ENCODE measurements around the gene DHDH. TPM values are rescaled to one million over a fixed set of nuclear protein-coding genes. Genes with fewer than 3 reads are reported as not detected.
A peak's percentile ranks its signal among the peaks of the same experiment; 100 is the strongest.

DHDH gene
- polyA plus RNA-seq, 4 donors, result 1.6 to 8.0 (median 6.5) TPM

DNA sequence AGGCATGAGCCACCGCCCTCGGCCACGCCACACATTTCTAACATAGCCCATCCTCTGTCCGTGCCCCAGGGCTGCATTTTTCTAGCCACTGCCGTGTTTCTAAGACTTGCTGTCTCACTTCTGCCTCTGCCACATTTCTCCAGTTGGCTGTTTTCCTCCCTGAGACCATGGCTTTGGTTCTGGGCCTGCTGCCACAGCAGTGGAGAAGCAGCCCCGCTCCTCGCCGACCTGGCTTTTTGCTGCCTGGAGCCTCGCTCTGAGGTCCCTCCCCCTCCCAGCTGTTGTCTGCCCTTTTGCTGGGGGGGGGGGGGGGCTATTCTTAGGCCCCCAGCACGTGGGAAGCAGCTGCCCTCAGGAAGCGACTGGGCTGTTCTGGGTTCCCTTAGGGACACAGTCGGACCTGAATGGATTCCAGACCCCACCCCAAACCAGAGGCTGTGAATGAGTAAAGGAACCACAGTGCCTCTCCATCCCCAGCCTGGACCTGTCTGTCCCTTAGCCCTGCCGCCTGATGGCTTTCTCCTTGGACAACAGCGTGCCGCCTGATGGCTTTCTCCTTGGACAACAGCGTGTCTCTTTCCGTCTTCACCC lies 56.3 kb downstream of the DHDH start:
- DNase-seq (ENCODE audit: low read depth in 4 of 4, low spot score in 3 of 4), result no peak

DNA sequence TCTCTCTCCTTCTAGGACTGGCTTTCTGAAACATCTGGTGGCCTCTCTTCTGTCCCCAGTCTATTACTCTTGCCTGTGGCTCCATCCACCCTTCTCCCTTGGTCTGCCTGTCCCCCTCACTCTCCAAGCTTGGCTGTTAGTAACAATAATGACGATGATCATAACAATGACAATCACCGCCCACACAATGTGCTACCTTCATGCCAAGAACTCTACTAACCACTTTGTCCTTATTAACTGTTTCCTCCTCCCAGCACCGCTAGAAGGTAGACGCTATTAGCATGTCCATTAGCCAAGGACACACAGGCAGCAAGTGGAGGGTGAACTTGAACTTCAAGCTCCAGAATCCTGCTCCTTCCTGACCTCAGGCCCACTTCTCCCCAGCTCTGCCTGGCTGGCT lies 56.9 kb downstream of the DHDH start:
- DNase-seq (ENCODE audit: low read depth in 4 of 4, low spot score in 3 of 4), result no peak

DNA sequence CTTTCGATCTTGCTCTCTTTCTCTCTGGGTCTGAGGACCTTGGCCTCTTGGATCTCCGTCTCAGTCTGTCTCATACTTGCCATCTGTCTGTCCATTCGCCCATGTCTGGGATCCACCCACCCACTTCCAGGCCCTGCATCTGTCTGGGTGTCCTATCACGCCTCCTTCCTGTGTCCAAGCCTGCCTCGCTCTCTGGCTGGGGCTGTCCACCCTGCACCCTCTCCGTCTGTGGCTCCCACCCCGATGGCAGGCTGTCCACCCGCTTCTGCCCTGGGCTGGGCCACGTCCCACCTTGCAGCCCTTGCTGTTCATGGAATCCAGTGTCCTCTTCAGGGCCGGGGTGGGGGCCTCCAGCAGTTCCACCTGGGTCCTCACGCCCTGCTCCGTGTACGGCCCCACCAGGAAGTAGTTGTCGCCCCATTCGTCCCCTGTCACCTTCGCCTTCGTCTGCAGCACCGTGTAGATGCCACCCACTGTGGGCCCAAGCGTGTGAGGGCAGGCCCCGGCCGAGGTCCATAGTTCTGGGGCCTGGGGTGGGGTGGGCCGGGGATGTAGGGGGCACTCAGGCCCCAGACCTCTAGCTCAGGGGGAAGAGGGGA lies 57.6 kb downstream of the DHDH start:
- no peak for DNase-seq (ENCODE audit: low read depth in 4 of 4, low spot score in 3 of 4)

DNA sequence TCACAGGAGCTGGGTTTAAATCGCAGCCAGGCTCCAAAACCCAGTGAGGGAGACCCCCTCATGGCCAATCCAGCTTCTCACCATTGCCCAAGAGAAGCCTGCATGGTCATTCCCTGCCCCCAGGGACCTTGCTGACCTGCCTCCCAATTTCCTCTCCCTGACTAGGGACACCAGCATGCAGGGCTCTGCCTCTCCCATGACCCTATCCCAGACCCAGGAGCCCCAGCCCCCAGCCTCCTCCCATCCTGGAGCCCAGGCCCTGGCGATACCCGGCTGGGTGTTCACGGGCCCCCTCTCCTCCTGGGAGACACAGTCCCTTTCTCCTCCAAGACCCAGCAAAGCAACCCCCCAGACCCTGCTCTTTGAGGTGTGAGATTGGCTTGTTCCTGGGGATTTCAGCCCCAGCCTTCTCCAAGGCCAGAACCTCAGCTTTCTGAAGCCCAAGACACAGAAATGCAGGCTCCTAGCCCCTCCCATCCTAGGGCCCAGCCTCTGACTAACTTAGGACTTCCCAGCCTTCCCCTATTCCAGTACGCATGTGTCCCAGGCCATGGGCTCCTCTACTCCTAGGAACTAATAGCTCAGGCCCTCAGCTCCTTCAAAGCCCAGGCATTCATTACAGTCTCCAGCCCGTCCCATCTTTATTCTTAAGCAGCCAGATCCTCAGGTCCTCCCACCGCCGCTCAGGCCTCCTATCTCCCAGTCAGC lies 58.5 kb downstream of the DHDH start:
- DNase-seq (ENCODE audit: low read depth in 4 of 4, low spot score in 3 of 4), result peak in 2 of 4 donors; percentile 31 to 53

DNA sequence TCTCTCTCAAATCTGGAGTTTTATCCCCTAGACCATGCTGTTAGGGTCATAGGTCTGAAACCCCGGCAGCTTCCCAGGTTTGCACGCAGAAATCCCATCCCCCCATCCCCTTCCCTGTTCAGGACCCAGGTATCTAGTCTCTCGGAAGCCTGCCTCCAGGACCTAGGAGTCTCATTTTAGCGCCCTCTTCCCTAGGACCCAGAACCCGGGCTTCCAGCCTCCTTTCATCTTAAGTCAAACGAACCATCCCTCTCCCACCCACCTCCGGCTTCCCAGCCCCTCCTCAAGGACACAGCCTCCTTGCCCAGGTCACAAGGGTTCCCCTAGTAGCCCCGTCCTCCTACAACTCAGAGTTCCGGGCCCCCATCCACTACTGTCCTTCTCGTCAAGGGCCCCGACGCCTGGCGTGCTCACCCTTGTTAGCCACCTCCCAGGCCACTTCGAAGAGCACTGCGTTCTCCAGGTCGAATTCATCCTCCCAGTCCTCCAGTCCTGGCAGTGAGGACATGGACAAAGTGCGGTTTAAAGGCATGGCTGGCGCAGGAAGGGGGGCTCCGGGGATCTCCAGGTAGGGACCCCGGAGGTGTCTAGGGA lies 59.2 kb downstream of the DHDH start:
- DNase-seq (ENCODE audit: low read depth in 4 of 4, low spot score in 3 of 4), result no peak

DNA sequence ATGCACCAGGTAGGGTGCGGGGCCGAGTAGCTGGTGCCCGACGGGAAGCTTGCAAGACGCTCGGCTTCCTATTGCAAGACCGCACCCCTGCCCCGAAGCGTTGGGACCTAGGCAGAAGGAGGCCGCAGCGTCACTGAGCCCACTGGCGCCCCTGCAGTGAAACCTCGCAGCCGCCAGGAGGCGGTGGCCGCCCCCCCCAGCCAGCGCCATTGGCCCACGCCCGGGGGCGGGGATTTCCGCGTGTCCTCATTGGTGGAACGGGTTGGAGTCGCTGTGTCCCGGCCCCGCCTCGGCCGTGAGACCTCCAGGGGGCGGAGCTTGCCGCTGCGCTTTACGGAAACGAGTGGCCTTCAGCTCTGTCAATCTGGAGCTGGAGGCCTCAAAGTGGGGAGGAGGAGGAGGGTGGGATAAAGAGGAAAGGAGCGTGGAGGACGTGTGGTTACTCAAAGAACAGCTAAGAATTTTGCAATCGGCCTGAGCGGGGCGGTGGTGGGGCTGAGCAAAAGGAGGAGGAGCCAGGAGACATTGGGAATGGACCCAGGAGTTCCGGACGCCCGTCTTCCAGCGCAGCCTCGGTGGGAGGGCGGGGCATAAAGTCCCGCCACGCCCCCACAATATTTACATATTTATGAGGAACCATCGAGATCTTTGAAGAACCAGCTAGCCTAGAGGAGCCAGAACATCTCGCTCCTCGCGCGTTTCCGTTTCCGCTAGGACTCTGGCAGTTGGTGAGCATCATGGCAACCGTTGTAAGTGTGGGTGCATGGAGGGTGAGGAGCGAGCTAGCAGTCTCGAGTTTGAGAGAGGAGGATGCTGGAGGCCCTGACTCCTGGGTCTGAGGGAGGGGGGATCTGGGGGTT lies 59.9 kb downstream of the DHDH start, which contains the start of the genes GYS1 and RUVBL2:
Gene GYS1 (minus strand): TSS at position 135 of the 860 bp plus-strand sequence. CDS start 197 bp downstream, outside the sequence.
Gene RUVBL2 (plus strand): TSS at position 713 of the 860 bp plus-strand sequence. CDS start 25 bp downstream, at position 738.
- DNase-seq (ENCODE audit: low read depth in 4 of 4, low spot score in 3 of 4), result peak; percentile 98 to 99 (median 99)

DNA sequence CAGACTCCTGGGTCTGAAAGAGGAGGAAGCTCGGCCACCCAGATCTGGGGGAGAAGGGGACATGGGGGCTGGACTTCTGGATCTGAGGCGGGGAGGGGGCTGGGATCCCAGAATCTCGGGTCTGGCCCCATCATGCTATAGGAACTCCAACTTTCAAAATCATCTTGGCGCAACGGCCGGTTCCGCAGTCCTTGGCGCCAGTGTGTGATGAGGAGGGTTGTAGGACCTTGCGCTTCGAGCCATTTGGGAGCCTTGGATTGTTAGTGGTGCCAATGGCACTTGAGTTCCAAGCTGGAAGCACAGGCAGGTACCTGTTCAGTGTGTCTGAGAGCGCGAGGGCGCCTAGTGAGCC lies 60.5 kb downstream of the DHDH start:
- DNase-seq (ENCODE audit: low read depth in 4 of 4, low spot score in 3 of 4), result no peak

Other genes with a start within 250 kb of the DHDH start
- 1 to 10 TPM; 1.3 to 4.5 (median 2.5) TPM for gene FUT2, start 237.7 kb upstream of the DHDH start, polyA plus RNA-seq (ENCODE audit: insufficient read length in 4 of 4)
- gene MAMSTR, start 214.0 kb upstream of the DHDH start, polyA plus RNA-seq (ENCODE audit: insufficient read length in 4 of 4), result 10 to 100 TPM in 1 of 4 donors, 1 to 10 TPM in 3; 4.5 to 13.3 (median 8.5) TPM
- 10 to 100 TPM; 11.5 to 17.3 (median 13.1) TPM for gene RASIP1, start 193.1 kb upstream of the DHDH start, polyA plus RNA-seq (ENCODE audit: insufficient read length in 4 of 4)
- gene IZUMO1, start 186.8 kb upstream of the DHDH start, polyA plus RNA-seq (ENCODE audit: insufficient read length in 4 of 4), result under 1 TPM; 0.08 to 0.53 (median 0.37) TPM
- 1 to 10 TPM in 3 of 4 donors, under 1 TPM in 1; 0.67 to 3.5 (median 3.2) TPM for gene FUT1, start 181.1 kb upstream of the DHDH start, polyA plus RNA-seq (ENCODE audit: insufficient read length in 4 of 4)
- gene FGF21, start 178.2 kb upstream of the DHDH start, polyA plus RNA-seq (ENCODE audit: insufficient read length in 4 of 4), result not detected
- gene BCAT2, start 122.7 kb upstream of the DHDH start, polyA plus RNA-seq (ENCODE audit: insufficient read length in 4 of 4), result 10 to 100 TPM; 19.5 to 58.6 (median 32.0) TPM
- gene HSD17B14, start 97.2 kb upstream of the DHDH start, polyA plus RNA-seq (ENCODE audit: insufficient read length in 4 of 4), result 10 to 100 TPM in 3 of 4 donors, 1 to 10 TPM in 1; 8.3 to 38.2 (median 26.3) TPM
- gene PLEKHA4, start 65.1 kb upstream of the DHDH start, polyA plus RNA-seq (ENCODE audit: insufficient read length in 4 of 4), result 10 to 100 TPM; 19.8 to 60.5 (median 27.7) TPM
- 100 to 1,000 TPM in 1 of 4 donors, 10 to 100 TPM in 3; 30.6 to 343 (median 32.6) TPM for gene PPP1R15A, start 61.3 kb upstream of the DHDH start, polyA plus RNA-seq (ENCODE audit: insufficient read length in 4 of 4)
- gene TULP2, start 35.0 kb upstream of the DHDH start, polyA plus RNA-seq (ENCODE audit: insufficient read length in 4 of 4), result 1 to 10 TPM in 3 of 4 donors, under 1 TPM in 1; 0.60 to 1.5 (median 1.3) TPM
- gene NUCB1, start 33.4 kb upstream of the DHDH start, polyA plus RNA-seq (ENCODE audit: insufficient read length in 4 of 4), result 100 to 1,000 TPM; 223 to 314 (median 261) TPM
- 10 to 100 TPM; 49.6 to 83.8 (median 71.4) TPM for gene BAX, start 21.2 kb downstream of the DHDH start, polyA plus RNA-seq (ENCODE audit: insufficient read length in 4 of 4)
- gene FTL, start 31.6 kb downstream of the DHDH start, polyA plus RNA-seq (ENCODE audit: insufficient read length in 4 of 4), result 1,000 to 10,000 TPM; 1,558 to 2,525 (median 2,184) TPM
- gene GYS1, start 59.6 kb downstream of the DHDH start, polyA plus RNA-seq (ENCODE audit: insufficient read length in 4 of 4), result 10 to 100 TPM; 24.0 to 50.7 (median 39.6) TPM
- 10 to 100 TPM; 51.0 to 91.7 (median 79.3) TPM for gene RUVBL2, start 60.2 kb downstream of the DHDH start, polyA plus RNA-seq (ENCODE audit: insufficient read length in 4 of 4)
- under 1 TPM in 1 of 4 donors, not detected in 3; 0.47 TPM for gene LHB, start 83.4 kb downstream of the DHDH start, polyA plus RNA-seq (ENCODE audit: insufficient read length in 4 of 4)
- gene CGB3, start 90.6 kb downstream of the DHDH start, polyA plus RNA-seq (ENCODE audit: insufficient read length in 4 of 4), result under 1 TPM in 1 of 4 donors, not detected in 3; 0.26 TPM
- gene CGB2, start 98.2 kb downstream of the DHDH start, polyA plus RNA-seq (ENCODE audit: insufficient read length in 4 of 4), result under 1 TPM in 1 of 4 donors, not detected in 3; 0.35 TPM
- gene CGB1, start 103.2 kb downstream of the DHDH start, polyA plus RNA-seq (ENCODE audit: insufficient read length in 4 of 4), result not detected
- under 1 TPM in 1 of 4 donors, not detected in 3; 0.18 TPM for gene CGB5, start 110.1 kb downstream of the DHDH start, polyA plus RNA-seq (ENCODE audit: insufficient read length in 4 of 4)
- under 1 TPM in 2 of 4 donors, not detected in 2; 0.18 to 0.22 TPM for gene CGB8, start 115.4 kb downstream of the DHDH start, polyA plus RNA-seq (ENCODE audit: insufficient read length in 4 of 4)
- 1 to 10 TPM in 3 of 4 donors, under 1 TPM in 1; 0.69 to 1.7 (median 1.2) TPM for gene CGB7, start 124.0 kb downstream of the DHDH start, polyA plus RNA-seq (ENCODE audit: insufficient read length in 4 of 4)
- 1 to 10 TPM; 3.2 to 5.9 (median 4.7) TPM for gene NTF4, start 131.1 kb downstream of the DHDH start, polyA plus RNA-seq (ENCODE audit: insufficient read length in 4 of 4)
- under 1 TPM in 3 of 4 donors, not detected in 1; 0.04 to 0.11 (median 0.05) TPM for gene KCNA7, start 139.0 kb downstream of the DHDH start, polyA plus RNA-seq (ENCODE audit: insufficient read length in 4 of 4)
- gene SNRNP70, start 151.8 kb downstream of the DHDH start, polyA plus RNA-seq (ENCODE audit: insufficient read length in 4 of 4), result 100 to 1,000 TPM; 254 to 427 (median 319) TPM
- 10 to 100 TPM in 1 of 4 donors, 1 to 10 TPM in 3; 6.4 to 13.3 (median 6.8) TPM for gene LIN7B, start 180.7 kb downstream of the DHDH start, polyA plus RNA-seq (ENCODE audit: insufficient read length in 4 of 4)
- 1 to 10 TPM in 2 of 4 donors, under 1 TPM in 2; 0.31 to 1.0 (median 0.70) TPM for gene C19orf73, start 185.4 kb downstream of the DHDH start, polyA plus RNA-seq (ENCODE audit: insufficient read length in 4 of 4)
- 1 to 10 TPM; 5.0 to 8.3 (median 6.7) TPM for gene PPFIA3, start 185.8 kb downstream of the DHDH start, polyA plus RNA-seq (ENCODE audit: insufficient read length in 4 of 4)
- gene HRC, start 221.7 kb downstream of the DHDH start, polyA plus RNA-seq (ENCODE audit: insufficient read length in 4 of 4), result 10 to 100 TPM; 26.7 to 41.9 (median 30.3) TPM
- gene TRPM4, start 224.1 kb downstream of the DHDH start, polyA plus RNA-seq (ENCODE audit: insufficient read length in 4 of 4), result 10 to 100 TPM; 18.1 to 39.9 (median 28.0) TPM